Mucosa of rectum (tissue), 2 donors: ENCODE data around the gene IL10RB.
"Not testable (repeated sequence)": the region's sequence is repeated elsewhere in the genome, so short reads cannot be mapped to it uniquely, and the experiment has no call there.

Experiments
- H3K27ac ChIP-seq, 2 donors: one replicate each; pipeline ENCODE4 v1.7.0; 2013; ENCODE audit warnings: inconsistent platforms in 2 of 2, low read depth in 2 of 2, low read length in 2 of 2
- H3K27me3 ChIP-seq, 2 donors: one replicate each; pipeline ENCODE4 v1.7.0; 2013; ENCODE audit warnings: low read length in 2 of 2; ENCODE audit not compliant: control insufficient read depth in 2 of 2, insufficient read depth in 2 of 2
- H3K36me3 ChIP-seq, 2 donors: one replicate each; pipeline ENCODE4 v1.7.0; 2013; ENCODE audit warnings: low read length in 2 of 2; ENCODE audit not compliant: control insufficient read depth in 2 of 2, insufficient read depth in 2 of 2
- H3K4me1 ChIP-seq, 2 donors: one replicate each; pipeline ENCODE4 v1.7.0; 2013; ENCODE audit warnings: low read length in 2 of 2, mild to moderate bottlenecking in 1 of 2; ENCODE audit not compliant: control insufficient read depth in 2 of 2, insufficient read depth in 2 of 2
- H3K4me3 ChIP-seq, 2 donors: one replicate each; pipeline ENCODE4 v1.7.0; 2013; ENCODE audit warnings: low read length in 2 of 2
- H3K9ac ChIP-seq, 2 donors: one replicate each; pipeline ENCODE4 v1.7.0; 2013; ENCODE audit warnings: low read length in 2 of 2, low read depth in 1 of 2, mild to moderate bottlenecking in 1 of 2
- H3K9me3 ChIP-seq, 2 donors: one replicate each; pipeline ENCODE4 v1.7.0; 2013; ENCODE audit warnings: low read length in 2 of 2; ENCODE audit not compliant: control insufficient read depth in 2 of 2
- donor health status: healthy.
- donor health status: Normal muscosa, but diverticular disease.

Gene IL10RB

GRCh38 chr21:33251119-33251518 lies 15.0 kb upstream of the IL10RB start:
- H3K27me3 ChIP-seq = no peaks in the 10 kb centered on the region
- no peaks in the 10 kb centered on the region for H3K4me1 ChIP-seq
- H3K36me3 ChIP-seq = peaks cover 26 to 52% of the 10 kb centered on the region in 2 donors
- H3K9ac ChIP-seq = no peak overlapping the region
- H3K4me3 ChIP-seq = no peak overlapping the region
- H3K9me3 ChIP-seq = no peaks in the 10 kb centered on the region
- H3K27ac ChIP-seq = no peak overlapping the region

- H3K4me3 ChIP-seq, H3K27ac ChIP-seq, H3K9me3 ChIP-seq, H3K4me1 ChIP-seq, H3K27me3 ChIP-seq, H3K9ac ChIP-seq: not testable (repeated sequence)
- H3K36me3 ChIP-seq = peaks cover 18 to 58% of the 10 kb centered on the region in 2 donors
Measured at GRCh38 chr21:33253382-33253781, 12.8 kb upstream of the IL10RB start.

GRCh38 chr21:33254766-33255165 lies 11.4 kb upstream of the IL10RB start:
- no peaks in the 10 kb centered on the region for H3K27me3 ChIP-seq
- peaks cover 14 to 48% of the 10 kb centered on the region in 2 donors for H3K36me3 ChIP-seq
- peaks cover 0 to 4% of the 10 kb centered on the region in 2 donors for H3K4me1 ChIP-seq
- no peak overlapping the region for H3K9ac ChIP-seq
- H3K9me3 ChIP-seq = no peaks in the 10 kb centered on the region
- H3K27ac ChIP-seq = no peak overlapping the region
- H3K4me3 ChIP-seq = no peak overlapping the region

- no peak overlapping the region for H3K27ac ChIP-seq
- H3K36me3 ChIP-seq = peaks cover 14 to 43% of the 10 kb centered on the region in 2 donors
Measured at GRCh38 chr21:33255404-33255803, 10.8 kb upstream of the IL10RB start.

GRCh38 chr21:33256019-33256418 lies 10.1 kb upstream of the IL10RB start:
- H3K36me3 ChIP-seq = peaks cover 14 to 39% of the 10 kb centered on the region in 2 donors

More at GRCh38 chr21:33255404-33255803, 10.8 kb upstream of the IL10RB start:
- Histone ChIP-seq H3K4me1 (peaks cover 0 to 4% of the 10 kb centered on the region in 2 donors), H3K27me3 (no peaks in the 10 kb centered on the region), H3K4me3 (no peak overlapping the region), H3K9ac (no peak overlapping the region), H3K9me3 (no peaks in the 10 kb centered on the region)

GRCh38 chr21:33257094-33257803 lies 8.9 kb upstream of the IL10RB start:
- no peaks in the 10 kb centered on the region for H3K27me3 ChIP-seq
- peaks cover 14 to 37% of the 10 kb centered on the region in 2 donors for H3K36me3 ChIP-seq
- no peak overlapping the region for H3K9ac ChIP-seq
- H3K27ac ChIP-seq = no peak overlapping the region
- H3K4me1 ChIP-seq = peaks cover 0 to 4% of the 10 kb centered on the region in 2 donors
- H3K4me3 ChIP-seq = no peak overlapping the region
- H3K9me3 ChIP-seq = no peaks in the 10 kb centered on the region

More at GRCh38 chr21:33256019-33256418, 10.1 kb upstream of the IL10RB start:
- Histone ChIP-seq H3K9ac (no peak overlapping the region), H3K9me3 (no peaks in the 10 kb centered on the region), H3K27me3 (no peaks in the 10 kb centered on the region), H3K27ac (no peak overlapping the region), H3K4me3 (no peak overlapping the region), H3K4me1 (peaks cover 0 to 4% of the 10 kb centered on the region in 2 donors)

GRCh38 chr21:33258475-33258874 lies 7.7 kb upstream of the IL10RB start:
- Histone ChIP-seq H3K4me3 (no peak overlapping the region), H3K27me3 (no peaks in the 10 kb centered on the region), H3K36me3 (peaks cover 7 to 32% of the 10 kb centered on the region in 2 donors), H3K27ac (no peak overlapping the region), H3K4me1 (peaks cover 0 to 4% of the 10 kb centered on the region in 2 donors), H3K9me3 (no peaks in the 10 kb centered on the region), H3K9ac (no peak overlapping the region)

GRCh38 chr21:33259428-33259827 lies 6.7 kb upstream of the IL10RB start:
- Histone ChIP-seq H3K4me3 (no peak overlapping the region), H3K4me1 (peaks cover 0 to 4% of the 10 kb centered on the region in 2 donors), H3K27me3 (no peaks in the 10 kb centered on the region), H3K9me3 (no peaks in the 10 kb centered on the region), H3K27ac (no peak overlapping the region), H3K36me3 (peaks cover 8 to 25% of the 10 kb centered on the region in 2 donors), H3K9ac (no peak overlapping the region)

GRCh38 chr21:33259995-33260394 lies 6.2 kb upstream of the IL10RB start:
- Histone ChIP-seq H3K4me1 (peaks cover 0 to 4% of the 10 kb centered on the region in 2 donors), H3K36me3 (peaks cover 8 to 21% of the 10 kb centered on the region in 2 donors), H3K4me3 (no peak overlapping the region), H3K9me3 (no peaks in the 10 kb centered on the region), H3K9ac (no peak overlapping the region), H3K27me3 (no peaks in the 10 kb centered on the region), H3K27ac (no peak overlapping the region)

GRCh38 chr21:33261635-33262034 lies 4.5 kb upstream of the IL10RB start:
- peaks cover 8 to 12% of the 10 kb centered on the region in 2 donors for H3K36me3 ChIP-seq

More at GRCh38 chr21:33261635-33262034, 4.5 kb upstream of the IL10RB start:
- Histone ChIP-seq H3K27me3 (no peaks in the 10 kb centered on the region), H3K9me3 (no peaks in the 10 kb centered on the region), H3K9ac (no peak overlapping the region), H3K4me1 (peaks cover 6 to 9% of the 10 kb centered on the region in 2 donors), H3K4me3 (no peak overlapping the region), H3K27ac (no peak overlapping the region)
